CD14-positive monocyte (primary cell): ENCODE data around the gene SC5D. TPM values are rescaled to one million over a fixed set of nuclear protein-coding genes. Genes with fewer than 3 reads are reported as not detected.

Experiments
- DNase-seq, 3 donors: peaks; one replicate each; pipeline ENCODE4 v3.0.0-alpha.2; 2011 to 2022
- H2AFZ ChIP-seq: 2 replicates; pipeline ENCODE4 v1.6.0; 2012; ENCODE audit warnings: mild to moderate bottlenecking, low read depth, low read length, inconsistent platforms; ENCODE audit not compliant: insufficient read depth, poor library complexity, severe bottlenecking
- H3K27ac ChIP-seq, 2 donors: 1 replicate in 1 of 2; 2 replicates in 1 of 2; pipeline ENCODE4 v1.5.1; 2012 to 2013; ENCODE audit warnings: low read length in 2 of 2, control low read depth in 1 of 2, inconsistent platforms in 1 of 2, low read depth in 1 of 2, mild to moderate bottlenecking in 1 of 2
- H3K27me3 ChIP-seq, 2 donors: one replicate each; pipeline versions ENCODE4 v1.6.0 to v1.6.1; 2011 to 2013; ENCODE audit warnings: low read length in 2 of 2; ENCODE audit not compliant: control insufficient read depth in 2 of 2, insufficient read depth in 2 of 2
- H3K36me3 ChIP-seq, 2 donors: replicated peaks in 1 of 2; 1 replicate in 1 of 2; 2 replicates in 1 of 2; pipeline versions ENCODE4 v1.5.1 to v1.6.1; 2012 to 2013; ENCODE audit warnings: low read length in 2 of 2, control low read depth in 1 of 2, inconsistent platforms in 1 of 2, mild to moderate bottlenecking in 1 of 2; ENCODE audit not compliant: insufficient read depth in 2 of 2, control insufficient read depth in 1 of 2
- H3K4me1 ChIP-seq, 2 donors: 1 replicate in 1 of 2; 2 replicates in 1 of 2; pipeline versions ENCODE4 v1.5.1 to v1.6.1; 2012 to 2013; ENCODE audit warnings: low read length in 2 of 2, control low read depth in 1 of 2, inconsistent platforms in 1 of 2, mild to moderate bottlenecking in 1 of 2, moderate library complexity in 1 of 2; ENCODE audit not compliant: insufficient read depth in 2 of 2, control insufficient read depth in 1 of 2
- H3K4me2 ChIP-seq: replicated peaks from 2 replicates; pipeline ENCODE3; 2012; ENCODE audit warnings: low read length, moderate library complexity, mild to moderate bottlenecking; ENCODE audit not compliant: poor library complexity, severe bottlenecking; ENCODE audit errors: extremely low read depth
- H3K4me3 ChIP-seq, 3 experiments: fragments of 200-600 bp in 1 of 3; sonication (generic) in 1 of 3; replicated peaks in 1 of 3; 1 replicate in 2 of 3; 2 replicates in 1 of 3; pipeline ENCODE4 v1.5.1; 2011 to 2013; ENCODE audit warnings: low read length in 3 of 3, mild to moderate bottlenecking in 3 of 3, control low read depth in 2 of 3, low read depth in 2 of 3, inconsistent platforms in 1 of 3, moderate library complexity in 1 of 3
- H3K79me2 ChIP-seq: 2 replicates; pipeline ENCODE4 v1.6.0; 2012; ENCODE audit warnings: mild to moderate bottlenecking, control low read depth, inconsistent platforms, low read length, moderate library complexity; ENCODE audit not compliant: insufficient read depth
- H3K9ac ChIP-seq: 2 replicates; pipeline ENCODE4 v1.6.0; 2017; ENCODE audit warnings: low read length, mild to moderate bottlenecking; ENCODE audit not compliant: insufficient read depth, poor library complexity, severe bottlenecking
- H3K9me3 ChIP-seq, 2 donors: replicated peaks in 1 of 2; 1 replicate in 1 of 2; 2 replicates in 1 of 2; pipeline versions ENCODE4 v1.5.1 to v1.6.1; 2012 to 2013; ENCODE audit warnings: low read length in 2 of 2, control low read depth in 1 of 2; ENCODE audit not compliant: control insufficient read depth in 1 of 2, insufficient read depth in 1 of 2
- H4K20me1 ChIP-seq: 2 replicates; pipeline ENCODE4 v1.6.0; 2012; ENCODE audit warnings: mild to moderate bottlenecking, low read length, control low read depth, moderate library complexity; ENCODE audit not compliant: insufficient read depth
- H3K27ac Mint-ChIP-seq, 7 donors: one replicate each; pipeline ENCODE4 v1.8.0; 2020; ENCODE audit warnings: mild to moderate bottlenecking in 7 of 7, mixed read lengths in 7 of 7, moderate library complexity in 6 of 7, inconsistent platforms in 2 of 7
- H3K27me3 Mint-ChIP-seq, 3 donors: one replicate each; pipeline ENCODE4 v1.8.0; 2021 to 2022; ENCODE audit warnings: low read depth in 3 of 3, mild to moderate bottlenecking in 3 of 3, mixed read lengths in 3 of 3, moderate library complexity in 3 of 3, inconsistent platforms in 1 of 3
- H3K36me3 Mint-ChIP-seq, 2 donors: one replicate each; pipeline ENCODE4 v1.8.0; 2020; ENCODE audit warnings: mixed read lengths in 2 of 2, inconsistent platforms in 1 of 2, mild to moderate bottlenecking in 1 of 2
- H3K4me1 Mint-ChIP-seq: one replicate; pipeline ENCODE4 v1.8.0; 2020; ENCODE audit warnings: mild to moderate bottlenecking, mixed read lengths
- H3K4me3 Mint-ChIP-seq, 2 donors: one replicate each; pipeline ENCODE4 v1.8.0; 2020; ENCODE audit warnings: mild to moderate bottlenecking in 2 of 2, mixed read lengths in 2 of 2, moderate library complexity in 1 of 2
- H3K9me3 Mint-ChIP-seq, 7 donors: one replicate each; pipeline ENCODE4 v1.8.0; 2020 to 2022; ENCODE audit warnings: mixed read lengths in 7 of 7, mild to moderate bottlenecking in 6 of 7, moderate library complexity in 6 of 7, inconsistent platforms in 2 of 7
- CTCF ChIP-seq: fragments of 200-600 bp; IDR thresholded peaks from one replicate; pipeline ENCODE4 v1.8.0; 2022; ENCODE audit warnings: antibody characterized with exemption, mild to moderate bottlenecking
- WGBS: methylation state at CpG from one replicate; pipeline ENCODE4 v1.1.5; 2013; ENCODE audit warnings: missing lambda C conversion rate; ENCODE audit not compliant: insufficient coverage; 5-methylcytosine and 5-hydroxymethylcytosine counted together
- intact Hi-C, 2 donors: fragments of 100-400 bp; cut with micrococcal nuclease; formaldehyde crosslinking; loops; one replicate each; pipeline versions ENCODE4 v1.15.0 to v1.15.1; 2023
- polyA plus RNA-seq, 3 donors: library from polyadenylated mRNA; depleted of rRNA in 1 of 3; unstranded in 2 of 3; stranded (reverse) in 1 of 3; fragments of 300-500 nt in 2 of 3; fragments of >200 nt in 1 of 3; fragmentation: Illumina TruSeq in 2 of 3; gene quantifications; 1 replicate in 2 of 3; 2 replicates in 1 of 3; pipeline ENCODE4 v1.2.3, GENCODE V29; 2012 to 2021

Gene SC5D
- polyA plus RNA-seq, 3 donors = 6.4 to 8.3 (median 8.3) TPM

- no peaks in the 10 kb centered on the region for H4K20me1 ChIP-seq
- no peak for TF ChIP-seq CTCF
- H3K27ac Mint-ChIP-seq = no peak overlapping the region
- H3K9me3 Mint-ChIP-seq = peaks cover 7 to 22% (median 18%) of the 10 kb centered on the region in 7 donors
- no peaks in the 10 kb centered on the region for H3K79me2 ChIP-seq
- no peak overlapping the region for H3K4me3 Mint-ChIP-seq
- H3K4me1 ChIP-seq = no peaks in the 10 kb centered on the region
- peaks cover 7 to 10% of the 10 kb centered on the region in 2 donors for H3K9me3 ChIP-seq
- no peak for DNase-seq
- no peak overlapping the region for H3K4me3 ChIP-seq
- H3K27ac ChIP-seq = no peak overlapping the region
- no peaks in the 10 kb centered on the region for H3K4me1 Mint-ChIP-seq
- no peak overlapping the region for H3K9ac ChIP-seq
- H2AFZ ChIP-seq = no peak overlapping the region
- H3K4me2 ChIP-seq = no peak overlapping the region
- no peaks in the 10 kb centered on the region for H3K36me3 Mint-ChIP-seq
- no peaks in the 10 kb centered on the region for H3K36me3 ChIP-seq
- peaks cover 2 to 5% (median 3%) of the 10 kb centered on the region in 3 donors for H3K27me3 Mint-ChIP-seq
- intact Hi-C loops = no loop called here
- no peaks in the 10 kb centered on the region for H3K27me3 ChIP-seq
Observed at GRCh38 chr11:121257289-121257688, 35.3 kb upstream of the SC5D start.

- Histone ChIP-seq H2AFZ (no peak overlapping the region), H3K4me1 (no peaks in the 10 kb centered on the region), H3K4me3 (no peak overlapping the region), H3K4me2 (no peak overlapping the region), H4K20me1 (no peaks in the 10 kb centered on the region), H3K9ac (no peak overlapping the region), H3K27ac (no peak overlapping the region), H3K27me3 (no peaks in the 10 kb centered on the region), H3K79me2 (no peaks in the 10 kb centered on the region), H3K9me3 (peaks cover 4 to 9% of the 10 kb centered on the region in 2 donors), H3K36me3 (no peaks in the 10 kb centered on the region)
- no peak for DNase-seq
- Mint-ChIP-seq H3K4me1 (no peaks in the 10 kb centered on the region), H3K27me3 (peaks cover 2 to 7% (median 5%) of the 10 kb centered on the region in 3 donors), H3K4me3 (no peak overlapping the region), H3K9me3 (peaks cover 4 to 28% (median 22%) of the 10 kb centered on the region in 7 donors), H3K36me3 (no peaks in the 10 kb centered on the region), H3K27ac (no peak overlapping the region)
- intact Hi-C loops = no loop called here
- no peak for TF ChIP-seq CTCF
- WGBS = no CpG with 5 or more reads among the region's 1 CpG
Observed at GRCh38 chr11:121257976-121258375, 34.6 kb upstream of the SC5D start.
